WTC11 (cell line): Measurements from ENCODE around the gene SMIM29. TPM values are rescaled to one million over a fixed set of nuclear protein-coding genes. Genes with fewer than 3 reads are reported as not detected.

Source experiments
- ATAC-seq: fragments of 200-7000 bp; cut with Tn5 transposase; 2 replicates; pipeline ENCODE4 v1.10.0; 2021; ENCODE audit warnings: mild to moderate bottlenecking, moderate library complexity
- CTCF ChIA-PET: fragments of 300-600 bp; sonication (Branson Sonifier 250); formaldehyde crosslinking; loops from one replicate; lab custom pipeline; 2021; ENCODE audit warnings: antibody characterized with exemption; lab: Charles Lee
- POLR2A ChIA-PET: fragments of 350-600 bp; sonication (Branson Sonifier 250); formaldehyde crosslinking; loops from one replicate; lab custom pipeline; 2021; ENCODE audit warnings: antibody characterized with exemption; lab: Charles Lee
- DNase-seq: peaks from one replicate; pipeline ENCODE4 v3.0.0; 2021; ENCODE audit warnings: low spot score
- H3K27ac Mint-ChIP-seq: 2 replicates; pipeline ENCODE4 v1.8.0; 2021; ENCODE audit warnings: mixed read lengths
- H3K27me3 Mint-ChIP-seq: 2 replicates; pipeline ENCODE4 v1.8.0; 2021; ENCODE audit warnings: low read depth, mild to moderate bottlenecking, moderate library complexity, mixed read lengths
- H3K36me3 Mint-ChIP-seq: 2 replicates; pipeline ENCODE4 v1.8.0; 2021; ENCODE audit warnings: mixed read lengths
- H3K4me1 Mint-ChIP-seq: 2 replicates; pipeline ENCODE4 v1.8.0; 2022; ENCODE audit warnings: mixed read lengths
- H3K4me3 Mint-ChIP-seq: 2 replicates; pipeline ENCODE4 v1.8.0; 2021; ENCODE audit warnings: mild to moderate bottlenecking, moderate library complexity, mixed read lengths
- H3K9me3 Mint-ChIP-seq: 2 replicates; pipeline ENCODE4 v1.8.0; 2021; ENCODE audit warnings: mixed read lengths
- ARID4B ChIP-seq: sonication (generic); formaldehyde crosslinking; IDR thresholded peaks from 2 replicates; pipeline ENCODE4 v1.8.0; 2023; ENCODE audit warnings: missing genetic modification reagents, mild to moderate bottlenecking, borderline replicate concordance
- ATF2 ChIP-seq: sonication (generic); formaldehyde crosslinking; IDR thresholded peaks from 2 replicates; pipeline ENCODE4 v1.8.1; 2022; ENCODE audit warnings: low read depth, missing genetic modification reagents, borderline replicate concordance
- GABPB1 ChIP-seq: sonication (generic); formaldehyde crosslinking; IDR thresholded peaks from 2 replicates; pipeline ENCODE4 v1.8.1; 2023; ENCODE audit warnings: mild to moderate bottlenecking, missing genetic modification reagents
- HMGA2 ChIP-seq: fragments of 250-450 bp; sonication (Bioruptor Pico); IDR thresholded peaks from 2 replicates; pipeline ENCODE4 v1.4.0; 2021; ENCODE audit warnings: mild to moderate bottlenecking, moderate library complexity
- JUN ChIP-seq: sonication (generic); formaldehyde crosslinking; IDR thresholded peaks from 2 replicates; pipeline ENCODE4 v1.8.0; 2023; ENCODE audit warnings: mild to moderate bottlenecking, missing genetic modification reagents
- NFYB ChIP-seq: sonication (generic); formaldehyde crosslinking; conservative IDR thresholded peaks from 2 replicates; pipeline ENCODE4 v1.8.0; 2022; ENCODE audit warnings: low read depth, missing genetic modification reagents
- PREB ChIP-seq: sonication (generic); formaldehyde crosslinking; IDR thresholded peaks from 2 replicates; pipeline ENCODE4 v1.8.1; 2022; ENCODE audit warnings: mild to moderate bottlenecking, missing genetic modification reagents, moderate library complexity, borderline replicate concordance
- SOX15 ChIP-seq: fragments of 250-450 bp; sonication (Bioruptor Pico); IDR thresholded peaks from 2 replicates; pipeline ENCODE4 v1.9.0; 2021; ENCODE audit warnings: mild to moderate bottlenecking
- USF1 ChIP-seq: sonication (generic); formaldehyde crosslinking; IDR thresholded peaks from 2 replicates; pipeline ENCODE4 v1.8.0; 2022; ENCODE audit warnings: mild to moderate bottlenecking, missing genetic modification reagents
- ZNF263 ChIP-seq: sonication (generic); formaldehyde crosslinking; IDR thresholded peaks from 2 replicates; pipeline ENCODE4 v1.8.1; 2022; ENCODE audit warnings: low read depth, mild to moderate bottlenecking, moderate library complexity, missing genetic modification reagents
- ZNF281 ChIP-seq: sonication (generic); formaldehyde crosslinking; IDR thresholded peaks from 2 replicates; pipeline ENCODE4 v1.8.0; 2023; ENCODE audit warnings: mild to moderate bottlenecking, missing genetic modification reagents
- ZNF416 ChIP-seq: fragments of 250-450 bp; sonication (Bioruptor Pico); IDR thresholded peaks from 2 replicates; pipeline ENCODE4 v1.9.0; 2021; ENCODE audit warnings: mild to moderate bottlenecking, inconsistent platforms
- ZSCAN18 ChIP-seq: fragments of 250-450 bp; sonication (Bioruptor Pico); IDR thresholded peaks from 2 replicates; pipeline ENCODE4 v2.1.2; 2022; ENCODE audit warnings: mild to moderate bottlenecking, moderate library complexity
- total RNA-seq: library from RNA; stranded (reverse); gene quantifications from 3 replicates; pipeline ENCODE4 v1.2.3, GENCODE V29; 2021

The SMIM29 gene
- total RNA-seq, 1 experiment from 2014 or later = 11.7 TPM

GRCh38 chr6:34247481-34248197 lies 1.2 kb downstream of the SMIM29 start:
- Mint-ChIP-seq H3K4me3 (peak overlapping the region; percentile 88), H3K9me3 (no peaks in the 10 kb centered on the region), H3K4me1 (peaks cover 40% of the 10 kb centered on the region), H3K27me3 (no peaks in the 10 kb centered on the region)
- CTCF ChIA-PET = interaction anchor here (0.6 to 3.5 kb wide), 4 partner anchors 52 to 412 kb away, joined by 3 to 24 read pairs (median 10); no protein-coding TSS in a partner anchor
- POLR2A ChIA-PET = interaction anchor here (0.5 to 2.2 kb wide), 8 partner anchors 11 to 727 kb away, joined by 3 to 15 read pairs (median 5); partner anchors contain the start of gene HMGA1
- ATAC-seq = no peak
- no peak for TF ChIP-seq PREB
- TF ChIP-seq ZSCAN18 (CRISPR knock-in tag) = no peak
- peak; percentile 71; the same call in 1 of the 2 replicates for TF ChIP-seq ZNF416 (CRISPR knock-in tag)
- TF ChIP-seq ZNF281 (CRISPR knock-in tag) = no peak
- no peak for TF ChIP-seq ARID4B
- TF ChIP-seq, all 79 proteins: peak for 1
- Mint-ChIP-seq H3K36me3 (peaks cover 22% of the 10 kb centered on the region), H3K27ac (peak overlapping the region; percentile 83)
- DNase-seq = no peak

- ATAC-seq = peak; percentile 19
- peak; percentile 71 for DNase-seq
- H3K4me1 Mint-ChIP-seq = peaks cover 49% of the 10 kb centered on the region
- peak overlapping the region; percentile 88 for H3K27ac Mint-ChIP-seq
- ChIA-PET POLR2A (interaction anchor here (0.5 to 1.6 kb wide), 6 partner anchors 10 to 728 kb away, joined by 3 to 15 read pairs (median 4); partner anchors contain the start of gene HMGA1), CTCF (interaction anchor here (0.6 to 2.5 kb wide), 9 partner anchors 20 to 363 kb away, joined by 3 to 24 read pairs (median 4); no protein-coding TSS in a partner anchor)
- peak overlapping the region; percentile 36; the same call in 1 of the 2 replicates for H3K4me3 Mint-ChIP-seq
- peaks cover 30% of the 10 kb centered on the region for H3K36me3 Mint-ChIP-seq
- no peaks in the 10 kb centered on the region for H3K27me3 Mint-ChIP-seq
- H3K9me3 Mint-ChIP-seq = no peaks in the 10 kb centered on the region
- peak; percentile 99 for TF ChIP-seq ZNF416 (CRISPR knock-in tag)
- TF ChIP-seq ZNF263 (CRISPR knock-in tag) = no peak
- no peak for TF ChIP-seq GABPB1 (CRISPR knock-in tag)
- peak; percentile 36; the same call in 1 of the 2 replicates for TF ChIP-seq ATF2 (CRISPR knock-in tag)
- peak; percentile 56 for TF ChIP-seq NFYB (CRISPR knock-in tag)
- no peak; the same call in 1 of the 2 replicates for TF ChIP-seq ZSCAN18 (CRISPR knock-in tag)
- TF ChIP-seq USF1 (CRISPR knock-in tag) = no peak
- no peak for TF ChIP-seq PREB
- TF ChIP-seq SOX15 = no peak
- TF ChIP-seq HMGA2 = no peak
- no peak for TF ChIP-seq JUN (CRISPR knock-in tag)
Observed at GRCh38 chr6:34246563-34247391, 2.0 kb downstream of the SMIM29 start.
